Loucy (cell line): ENCODE data around the gene IFT122.

ENCODE experiments used
- H2AFZ ChIP-seq: fragments of 200-600 bp; sonication (generic); 2 replicates; pipeline ENCODE4 v1.6.0; 2016; ENCODE audit warnings: antibody characterized with exemption, mild to moderate bottlenecking, low read length, moderate library complexity
- H3F3A ChIP-seq: fragments of 200-600 bp; 2 replicates; pipeline ENCODE4 v1.6.0; 2016; ENCODE audit warnings: antibody characterized with exemption, low read depth, mild to moderate bottlenecking
- H3K27me3 ChIP-seq: fragments of 200-600 bp; sonication (generic); 2 replicates; pipeline ENCODE4 v1.6.1; 2014; ENCODE audit warnings: low read length, mild to moderate bottlenecking; ENCODE audit not compliant: insufficient read depth, poor library complexity, severe bottlenecking
- H3K36me3 ChIP-seq: fragments of 200-600 bp; sonication (generic); 2 replicates; pipeline ENCODE4 v1.6.1; 2016; ENCODE audit warnings: low read length; ENCODE audit not compliant: insufficient read depth
- H3K4me1 ChIP-seq: fragments of 200-600 bp; sonication (generic); 2 replicates; pipeline ENCODE4 v1.5.1; 2014; ENCODE audit warnings: low read length, mild to moderate bottlenecking; ENCODE audit not compliant: insufficient read depth, poor library complexity, severe bottlenecking
- H3K4me2 ChIP-seq: fragments of 200-600 bp; sonication (generic); 2 replicates; pipeline ENCODE4 v1.6.0; 2014; ENCODE audit warnings: antibody characterized with exemption, low read length, low read depth, mild to moderate bottlenecking; ENCODE audit not compliant: poor library complexity, severe bottlenecking
- H3K4me3 ChIP-seq: fragments of 200-600 bp; sonication (generic); 2 replicates; pipeline ENCODE4 v1.5.1; 2014; ENCODE audit warnings: low read length, mild to moderate bottlenecking, mixed read lengths; ENCODE audit not compliant: poor library complexity, severe bottlenecking
- H3K79me2 ChIP-seq: fragments of 200-600 bp; sonication (generic); 2 replicates; pipeline ENCODE4 v1.6.1; 2014; ENCODE audit warnings: low read length; ENCODE audit not compliant: insufficient read depth
- H3K9ac ChIP-seq: fragments of 200-600 bp; sonication (generic); 2 replicates; pipeline ENCODE4 v1.6.0; 2014; ENCODE audit warnings: mild to moderate bottlenecking, low read depth, low read length, moderate library complexity; ENCODE audit not compliant: poor library complexity, severe bottlenecking
- H3K9me2 ChIP-seq: fragments of 200-600 bp; sonication (generic); replicated peaks from 2 replicates; pipeline ENCODE4 v1.6.1; 2016; ENCODE audit warnings: low read depth, low read length, mixed read lengths
- H3K9me3 ChIP-seq: fragments of 200-600 bp; sonication (generic); 2 replicates; pipeline ENCODE4 v1.6.1; 2014; ENCODE audit warnings: mild to moderate bottlenecking, antibody characterized with exemption, low read length, low read depth; ENCODE audit not compliant: insufficient read depth
- H4K20me1 ChIP-seq: fragments of 200-600 bp; sonication (generic); 2 replicates; pipeline ENCODE4 v1.6.0; 2014; ENCODE audit warnings: antibody characterized with exemption, low read length, mild to moderate bottlenecking; ENCODE audit not compliant: insufficient read depth, poor library complexity, severe bottlenecking
- CTCF ChIP-seq: fragments of 200-600 bp; sonication (generic); conservative IDR thresholded peaks from 2 replicates; pipeline ENCODE4 v1.5.1; 2014; ENCODE audit warnings: mild to moderate bottlenecking, antibody characterized with exemption, low read length
- EZH2phosphoT487 ChIP-seq: fragments of 200-600 bp; IDR thresholded peaks from 2 replicates; pipeline ENCODE4 v1.6.1; 2018; ENCODE audit warnings: antibody characterized with exemption, mild to moderate bottlenecking, moderate library complexity, borderline replicate concordance

IFT122 gene

GRCh38 chr3:129503471-129504291 lies 63.7 kb downstream of the IFT122 start:
- Histone ChIP-seq H3K9me2 (no peaks in the 10 kb centered on the region), H3K36me3 (no peaks in the 10 kb centered on the region; the same call in 1 of the 2 replicates), H3K4me3 (no peak overlapping the region), H4K20me1 (no peaks in the 10 kb centered on the region), H3K4me1 (peaks cover 6% of the 10 kb centered on the region), H3K79me2 (no peaks in the 10 kb centered on the region), H2AFZ (no peak overlapping the region), H3K4me2 (no peak overlapping the region), H3K9ac (no peak overlapping the region), H3K27me3 (no peaks in the 10 kb centered on the region), H3K9me3 (no peaks in the 10 kb centered on the region), H3F3A (no peaks in the 10 kb centered on the region)
- TF ChIP-seq EZH2phosphoT487 = no peak
- no peak for TF ChIP-seq CTCF

GRCh38 chr3:129504471-129505100 lies 64.6 kb downstream of the IFT122 start:
- Histone ChIP-seq H2AFZ (no peak overlapping the region), H3F3A (no peaks in the 10 kb centered on the region), H3K36me3 (no peaks in the 10 kb centered on the region; the same call in 1 of the 2 replicates), H3K79me2 (no peaks in the 10 kb centered on the region), H3K9ac (no peak overlapping the region), H3K4me2 (no peak overlapping the region), H3K4me1 (peaks cover 6% of the 10 kb centered on the region), H4K20me1 (no peaks in the 10 kb centered on the region), H3K9me2 (no peaks in the 10 kb centered on the region), H3K9me3 (no peaks in the 10 kb centered on the region), H3K27me3 (no peaks in the 10 kb centered on the region), H3K4me3 (no peak overlapping the region)
- TF ChIP-seq EZH2phosphoT487 (no peak), CTCF (no peak)

GRCh38 chr3:129505341-129505740 lies 65.3 kb downstream of the IFT122 start:
- Histone ChIP-seq H3K9me3 (no peaks in the 10 kb centered on the region), H3K9me2 (no peaks in the 10 kb centered on the region), H3K36me3 (no peaks in the 10 kb centered on the region; the same call in 1 of the 2 replicates), H4K20me1 (no peaks in the 10 kb centered on the region), H3K27me3 (no peaks in the 10 kb centered on the region), H3K79me2 (no peaks in the 10 kb centered on the region), H2AFZ (no peak overlapping the region), H3K4me1 (peaks cover 6% of the 10 kb centered on the region), H3K9ac (no peak overlapping the region), H3F3A (no peaks in the 10 kb centered on the region), H3K4me3 (no peak overlapping the region), H3K4me2 (no peak overlapping the region)
- TF ChIP-seq EZH2phosphoT487 = no peak
- no peak for TF ChIP-seq CTCF
